Measurements from ENCODE around the gene MAMDC2. TPM values are rescaled to one million over a fixed set of nuclear protein-coding genes. Genes with fewer than 3 reads are reported as not detected.

MAMDC2 gene
- total and polyA plus RNA-seq, 2 of the 8 experiments (the other 6 are each of a cell fraction or from before 2014, with no cell fraction given): 6.1 to 15.4 TPM

DNA sequence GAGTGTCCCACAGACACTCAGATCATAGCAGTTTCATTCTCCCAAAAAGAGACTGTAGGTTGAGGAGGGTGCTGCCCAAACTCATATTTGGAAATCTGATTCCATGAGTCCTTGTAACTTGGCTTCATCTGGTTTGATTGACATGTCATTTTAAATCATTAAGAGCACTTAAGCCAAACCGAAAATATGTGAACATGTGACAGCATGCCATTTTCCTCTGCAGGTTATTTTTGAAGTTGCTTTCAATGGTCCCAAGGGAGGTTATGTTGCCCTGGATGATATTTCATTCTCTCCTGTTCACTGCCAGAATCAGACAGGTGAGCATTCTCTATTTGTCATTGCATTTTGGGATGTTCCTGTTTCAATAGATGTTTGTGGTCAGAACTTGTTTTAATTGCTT lies 87.6 kb downstream of the MAMDC2 start:
- H3K27ac ChIP-seq (ENCODE audit: low read depth, low read length): no peak overlapping the region
- no peak overlapping the region for H3K23ac ChIP-seq (ENCODE audit: insufficient read length)
- H4K8ac ChIP-seq (ENCODE audit: extremely low read depth, insufficient read depth, low read length): no peak overlapping the region
- no peak overlapping the region for H2AFZ ChIP-seq (ENCODE audit: low read length)
- H3K27me3 ChIP-seq (replicated peaks in 1 of 4; ENCODE audit: control insufficient read depth in 3 of 4, extremely low read depth in 1 of 4, insufficient read depth in 3 of 4, low read length in 3 of 4): no peaks in the 10 kb centered on the region
- H3K14ac ChIP-seq (ENCODE audit: insufficient read length): no peak overlapping the region
- no peak overlapping the region for H4K5ac ChIP-seq (ENCODE audit: insufficient read length, low read depth, low read length)
- H3K4ac ChIP-seq (replicated peaks; ENCODE audit: insufficient read length, low read depth, low read length): no peak overlapping the region
- FAIRE-seq (no peak), DNase-seq (ENCODE audit: low read depth in 1 of 2, low spot score in 2 of 2) (no peak)
- no peaks in the 10 kb centered on the region for H3K9me3 ChIP-seq (ENCODE audit: insufficient read depth in 2 of 2, low read depth in 1 of 2, low read length in 1 of 2)
- no peak overlapping the region for H2BK120ac ChIP-seq (replicated peaks; ENCODE audit: low read depth, low read length)
- H4K91ac ChIP-seq (replicated peaks; ENCODE audit: insufficient read length, low read length): no peak overlapping the region
- no peak overlapping the region for H2BK15ac ChIP-seq (ENCODE audit: low read length)
- no peak overlapping the region for H3K56ac ChIP-seq (replicated peaks; ENCODE audit: insufficient read length, low read depth, low read length)
- H3K79me1 ChIP-seq (ENCODE audit: low read depth, low read length): no peaks in the 10 kb centered on the region
- ChIA-PET POLR2A (ENCODE audit: partially characterized antibody) (no interaction called here), CTCF (ENCODE audit: partially characterized antibody) (interaction anchor here (0.7 to 13.1 kb wide), 3 partner anchors 20 to 81 kb away, joined by 3 to 113 read pairs (median 32); no protein-coding TSS in a partner anchor)
- no peak overlapping the region for H3K4me2 ChIP-seq (ENCODE audit: insufficient read depth in 1 of 2, low read depth in 2 of 2, low read length in 2 of 2)
- H3K79me2 ChIP-seq (ENCODE audit: control insufficient read depth in 1 of 2, insufficient read depth in 2 of 2, low read length in 2 of 2): no peaks in the 10 kb centered on the region
- peaks cover 0 to 2% (median 0%) of the 10 kb centered on the region in 4 experiments; a peak in 1 of 8 replicates for H3K36me3 ChIP-seq (ENCODE audit: control insufficient read depth in 2 of 4, insufficient read depth in 4 of 4, low read length in 3 of 4)
- H3K9ac ChIP-seq (replicated peaks in 1 of 4; ENCODE audit: extremely low read depth in 1 of 4, low read depth in 3 of 4, low read length in 3 of 4): no peak overlapping the region
- H3K23me2 ChIP-seq (ENCODE audit: low read depth, low read length): no peaks in the 10 kb centered on the region
- no peak overlapping the region for H2AK5ac ChIP-seq (ENCODE audit: low read depth, low read length)
- 87% methylated on average over 1 of the region's 1 CpG; no CpG with 5 or more reads in 1 of the 2 experiments for WGBS, 2 experiments (ENCODE audit: extremely low coverage in 1 of 2, insufficient coverage in 1 of 2, insufficient read length in 1 of 2, insufficient replicate concordance in 2 of 2, low coverage in 1 of 2, low lambda C conversion rate in 2 of 2, missing lambda C conversion rate in 1 of 2)
- H3K18ac ChIP-seq (ENCODE audit: extremely low read depth, low read length): no peak overlapping the region
- H4K20me1 ChIP-seq (replicated peaks in 1 of 2; ENCODE audit: control insufficient read depth in 1 of 2, insufficient read depth in 2 of 2, low read length in 2 of 2): no peaks in the 10 kb centered on the region
- H2BK5ac ChIP-seq (ENCODE audit: low read depth, low read length): no peak overlapping the region
- H3K4me1 ChIP-seq (replicated peaks in 1 of 4; ENCODE audit: control insufficient read depth in 3 of 4, insufficient read depth in 4 of 4, low read length in 3 of 4): no peaks in the 10 kb centered on the region
- no peak overlapping the region for H2BK12ac ChIP-seq (ENCODE audit: low read depth, low read length)
- H3K4me3 ChIP-seq (ENCODE audit: extremely low read depth in 1 of 4, insufficient read depth in 2 of 4, low read depth in 3 of 4, low read length in 4 of 4): no peak overlapping the region
- no peak overlapping the region for H2BK20ac ChIP-seq (ENCODE audit: low read length)
- no peak for TF ChIP-seq TCF12 (IDR thresholded peaks at IDR 0.05; ENCODE audit: low read depth, low read length)
- no peak for TF ChIP-seq NRF1 (IDR thresholded peaks at IDR 0.05; ENCODE audit: low read depth, low read length)
- TF ChIP-seq KDM4A (IDR thresholded peaks at IDR 0.05; ENCODE audit: low read depth, low read length, severe bottlenecking): no peak
- TF ChIP-seq POLR2A (IDR thresholded peaks at IDR 0.05; ENCODE audit: control extremely low read depth in 1 of 2, low read depth in 2 of 2, low read length in 2 of 2): no peak
- no peak for TF ChIP-seq SAP30 (IDR thresholded peaks at IDR 0.05; ENCODE audit: insufficient read depth, insufficient replicate concordance, low read length)
- TF ChIP-seq SUZ12 (IDR thresholded peaks at IDR 0.05; ENCODE audit: low read length): no peak
- TF ChIP-seq RAD21 (IDR thresholded peaks at IDR 0.05 in 1 of 2, conservative IDR thresholded peaks at IDR 0.05 in 1 of 2; ENCODE audit: low read depth in 2 of 2, low read length in 2 of 2): no peak
- TF ChIP-seq RBBP5 (IDR thresholded peaks at IDR 0.05; ENCODE audit: borderline replicate concordance, low read depth, low read length): no peak
- no peak for TF ChIP-seq TBP (IDR thresholded peaks at IDR 0.05; ENCODE audit: low read depth, low read length)
- TF ChIP-seq CTCF (IDR thresholded peaks at IDR 0.05; ENCODE audit: control extremely low read depth in 1 of 3, insufficient read depth in 1 of 3, low read depth in 1 of 3, low read length in 3 of 3): no peak
- TF ChIP-seq POU5F1 (IDR thresholded peaks at IDR 0.05; ENCODE audit: low read depth, low read length): no peak
- TF ChIP-seq TAF7 (optimal IDR thresholded peaks at IDR 0.05; ENCODE audit: borderline replicate concordance, low read depth, low read length): no peak

All from H1 (cell line).